HG03432 (cell line): ENCODE measurements around the gene TICRR.

Experiments
- ATAC-seq: cut with Tn5 transposase; IDR thresholded peaks from one replicate; pipeline ENCODE4 v1.9.1; 2021; ENCODE audit warnings: mild to moderate bottlenecking, moderate library complexity; ENCODE audit not compliant: unreplicated experiment

The TICRR gene

GRCh38 chr15:89670971-89671560 is 95.8 kb downstream of the TICRR start:
- no peak for ATAC-seq

GRCh38 chr15:89671687-89672086 is 96.4 kb downstream of the TICRR start:
- ATAC-seq: no peak

GRCh38 chr15:89672221-89673164 is 97.2 kb downstream of the TICRR start:
- no peak for ATAC-seq

DNA sequence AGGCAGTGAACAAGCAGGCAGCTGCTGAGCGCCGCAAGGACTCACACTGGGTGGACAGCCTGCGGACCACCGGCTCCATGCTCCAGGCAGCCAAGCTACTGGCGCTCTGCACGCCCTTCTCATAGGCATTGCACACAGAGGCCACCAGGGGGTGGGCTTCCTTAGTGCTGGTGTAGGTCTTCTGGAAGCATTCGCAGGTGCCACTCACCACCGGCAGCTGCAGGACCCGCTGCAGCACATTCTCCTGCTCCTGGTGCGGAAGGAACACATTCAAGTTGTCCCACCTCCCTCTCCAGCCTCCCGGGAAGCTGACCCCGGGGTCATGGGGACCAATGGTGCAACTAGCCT is 97.9 kb downstream of the TICRR start:
- ATAC-seq: no peak

DNA sequence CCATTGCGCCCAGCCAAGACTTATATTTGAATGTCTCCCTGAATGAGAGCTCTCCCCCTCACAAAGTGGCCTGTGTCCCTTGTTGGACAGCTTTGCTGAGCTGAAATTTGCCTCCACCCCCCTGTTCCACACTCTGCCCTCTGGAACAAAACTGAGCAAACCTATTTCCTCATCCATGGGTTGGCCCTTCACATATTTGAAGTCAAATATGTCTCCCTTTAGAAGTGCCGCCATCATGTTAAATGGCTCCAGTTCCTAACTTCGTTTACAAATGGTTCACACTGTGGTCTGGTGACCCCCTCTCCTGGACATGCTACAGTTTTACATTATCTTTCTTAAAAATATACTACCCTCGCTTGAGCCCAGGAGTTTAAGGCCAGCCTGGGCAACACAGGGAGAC is 99.3 kb downstream of the TICRR start:
- no peak for ATAC-seq

- ATAC-seq: no peak
Observed at GRCh38 chr15:89675606-89676005, 100.3 kb downstream of the TICRR start.

- no peak for ATAC-seq
Observed at GRCh38 chr15:89677381-89677780, 102.1 kb downstream of the TICRR start.
